A549 treated with RU486 at 1 μM for 4 hours (cell line): Measurements from ENCODE around the gene PRKD1. TPM values are rescaled to one million over a fixed set of nuclear protein-coding genes. Genes with fewer than 3 reads are reported as not detected.

Source experiments
- total RNA-seq: library from RNA; stranded (reverse); fragments of 200-300 nt; extraction: Qiagen RNA extraction; gene quantifications from 5 replicates; pipeline ENCODE4 v1.2.3, GENCODE V29; 2022; ENCODE audit warnings: low read depth

Gene PRKD1
- total RNA-seq: 2.4 to 2.6 TPM (median 2.5 TPM) in 5 replicates

DNA sequence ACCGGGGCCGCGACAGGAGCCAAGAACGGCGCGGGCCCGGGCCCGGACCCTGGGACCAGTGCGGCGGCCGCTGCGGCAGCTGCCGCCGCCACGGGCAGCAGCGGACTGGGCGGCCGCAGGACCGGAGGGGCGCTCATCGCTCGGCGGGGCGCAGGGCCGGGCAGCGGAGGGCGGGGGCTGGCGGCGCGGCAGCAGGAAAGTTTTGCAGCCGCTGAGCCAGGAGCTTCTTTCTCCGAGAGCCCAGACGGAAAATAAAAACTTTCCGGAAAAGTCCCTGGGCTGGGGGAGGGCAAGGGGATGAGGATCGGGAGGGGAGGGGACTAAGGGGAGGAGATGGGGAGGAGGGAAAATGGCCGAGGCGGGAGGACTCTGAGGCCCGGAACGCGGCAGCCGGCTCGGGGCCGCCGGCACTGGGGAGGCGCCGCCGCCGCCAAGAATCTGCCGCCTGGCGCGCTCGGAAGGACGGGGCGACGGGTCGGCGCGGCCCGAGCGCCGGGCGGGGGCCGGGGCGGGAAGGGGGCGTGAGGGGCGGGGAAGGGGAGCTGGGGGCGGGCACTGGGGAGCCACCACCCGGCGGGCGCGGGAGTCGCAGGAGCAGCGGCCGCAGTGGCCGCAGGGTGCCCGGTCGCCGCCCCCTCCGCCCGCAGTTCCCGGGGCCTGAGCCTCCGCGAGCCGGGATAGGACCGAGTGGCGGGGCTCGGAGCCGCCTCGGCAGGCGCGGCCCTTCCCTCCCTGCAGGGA is at the start of gene PRKD1:
Gene PRKD1, minus strand, starts transcription at position 472 of the 741 bp plus-strand sequence.

